Measurements from ENCODE around the gene DRC7. TPM values are rescaled to one million over a fixed set of nuclear protein-coding genes. Genes with fewer than 3 reads are reported as not detected.

The DRC7 gene
- total and polyA plus RNA-seq, 2 experiments from 2014 or later: not detected

DNA sequence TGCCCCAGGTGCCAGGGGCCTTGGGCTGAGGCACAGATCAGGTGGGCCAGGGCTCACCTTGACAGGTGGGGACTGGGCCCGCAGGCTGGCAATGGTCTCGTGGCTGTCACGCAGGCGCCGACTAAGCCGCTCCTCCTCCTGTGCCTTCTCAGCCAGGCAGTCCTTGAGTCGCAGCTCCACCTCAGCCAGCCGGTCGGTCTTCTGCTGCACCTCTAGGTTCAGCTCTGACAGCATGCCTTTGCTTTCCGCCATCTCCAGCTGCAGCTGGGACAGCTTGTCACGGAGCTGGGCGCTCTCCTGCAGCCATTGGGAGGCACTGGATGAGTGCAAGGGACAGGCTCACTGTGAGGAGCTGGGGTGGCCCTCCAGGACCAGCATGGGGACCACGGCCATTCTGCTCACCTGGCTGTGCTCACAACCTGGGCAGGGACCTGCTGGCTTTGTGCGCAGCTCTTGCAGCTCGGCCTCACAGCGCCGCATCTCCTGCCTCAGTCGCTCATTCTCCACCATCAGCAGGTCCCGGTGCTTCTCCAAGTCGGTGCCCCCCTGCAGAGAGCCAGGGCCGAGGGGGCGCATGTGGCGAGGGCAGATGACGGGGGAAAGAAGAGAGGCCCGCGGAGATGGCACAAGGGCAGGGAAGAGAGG, 76.7 kb downstream of the DRC7 start:
- peaks cover 11% of the 10 kb centered on the region; the same call in 1 of the 2 replicates for H3K36me3 ChIP-seq (ENCODE audit: low read depth)
- no peaks in the 10 kb centered on the region for H3F3A ChIP-seq (ENCODE audit: insufficient read depth)
- no peak overlapping the region for H3K9ac ChIP-seq
- H3K4me1 ChIP-seq (ENCODE audit: insufficient read depth): no peaks in the 10 kb centered on the region
- H4K20me1 ChIP-seq (ENCODE audit: insufficient read depth): no peaks in the 10 kb centered on the region
- DNase-seq: no peak
- H3K79me2 ChIP-seq (ENCODE audit: insufficient read depth): no peaks in the 10 kb centered on the region
- no peaks in the 10 kb centered on the region for H3K27me3 ChIP-seq (replicated peaks; ENCODE audit: insufficient read depth)
- H3K4me2 ChIP-seq (ENCODE audit: unreplicated experiment): no peak overlapping the region
- no peaks in the 10 kb centered on the region for H3K9me3 ChIP-seq (ENCODE audit: low read depth)
- H3K27ac ChIP-seq: no peak overlapping the region
- in situ Hi-C loops (cut with MboI): no loop called here
- TF ChIP-seq EZH2phosphoT487 (IDR thresholded peaks at IDR 0.05; ENCODE audit: insufficient read depth, low read depth) (no peak), EZH2 (IDR thresholded peaks at IDR 0.05; ENCODE audit: insufficient read depth, poor library complexity, severe bottlenecking) (no peak)
- no peaks in the 10 kb centered on the region for H3K9me2 ChIP-seq (ENCODE audit: insufficient read depth)
- 95 to 97% methylated on average over 25 to 26 of the region's 26 CpGs for WGBS, 2 experiments (ENCODE audit: low coverage in 1 of 2, low lambda C conversion rate in 2 of 2, missing lambda C conversion rate in 2 of 2)
- no peak overlapping the region for H2AFZ ChIP-seq
- H3K4me3 ChIP-seq: no peak overlapping the region

DNA sequence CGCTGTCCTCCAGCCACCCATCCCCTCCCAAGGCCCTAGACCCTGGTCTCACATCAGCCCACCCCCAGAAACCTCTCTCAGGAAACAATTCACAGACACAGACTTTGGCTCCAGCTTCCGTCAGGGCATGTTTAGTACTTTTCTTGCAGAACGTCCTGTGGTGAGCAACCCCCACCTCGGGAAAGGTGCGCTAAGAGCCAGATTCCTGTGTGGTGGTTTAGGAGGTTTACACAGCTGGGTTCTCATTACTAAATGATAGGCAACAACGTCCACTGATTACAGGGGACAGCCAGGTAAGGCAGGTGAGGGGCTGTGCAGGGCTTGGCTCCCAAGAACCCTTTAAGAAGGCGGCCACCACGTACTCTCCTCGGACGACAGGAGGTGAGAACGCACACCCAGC, 78.4 kb downstream of the DRC7 start:
- Histone ChIP-seq H2AFZ (no peak overlapping the region), H3K4me1 (ENCODE audit: insufficient read depth) (no peaks in the 10 kb centered on the region), H3K4me3 (no peak overlapping the region), H3K9ac (no peak overlapping the region), H3K36me3 (ENCODE audit: low read depth) (peaks cover 17% of the 10 kb centered on the region; the same call in 1 of the 2 replicates), H3K27me3 (replicated peaks; ENCODE audit: insufficient read depth) (no peaks in the 10 kb centered on the region), H4K20me1 (ENCODE audit: insufficient read depth) (no peaks in the 10 kb centered on the region), H3K79me2 (ENCODE audit: insufficient read depth) (no peaks in the 10 kb centered on the region), H3K27ac (no peak overlapping the region), H3K9me2 (ENCODE audit: insufficient read depth) (no peaks in the 10 kb centered on the region), H3F3A (ENCODE audit: insufficient read depth) (no peaks in the 10 kb centered on the region), H3K4me2 (ENCODE audit: unreplicated experiment) (no peak overlapping the region), H3K9me3 (ENCODE audit: low read depth) (no peaks in the 10 kb centered on the region)
- in situ Hi-C loops (cut with MboI): no loop called here
- WGBS, 2 experiments (ENCODE audit: low coverage in 1 of 2, low lambda C conversion rate in 2 of 2, missing lambda C conversion rate in 2 of 2): 88 to 92% methylated on average over 11 of the region's 11 CpGs
- no peak for TF ChIP-seq EZH2 (IDR thresholded peaks at IDR 0.05; ENCODE audit: insufficient read depth, poor library complexity, severe bottlenecking)
- no peak for TF ChIP-seq EZH2phosphoT487 (IDR thresholded peaks at IDR 0.05; ENCODE audit: insufficient read depth, low read depth)
- no peak for DNase-seq

DNA sequence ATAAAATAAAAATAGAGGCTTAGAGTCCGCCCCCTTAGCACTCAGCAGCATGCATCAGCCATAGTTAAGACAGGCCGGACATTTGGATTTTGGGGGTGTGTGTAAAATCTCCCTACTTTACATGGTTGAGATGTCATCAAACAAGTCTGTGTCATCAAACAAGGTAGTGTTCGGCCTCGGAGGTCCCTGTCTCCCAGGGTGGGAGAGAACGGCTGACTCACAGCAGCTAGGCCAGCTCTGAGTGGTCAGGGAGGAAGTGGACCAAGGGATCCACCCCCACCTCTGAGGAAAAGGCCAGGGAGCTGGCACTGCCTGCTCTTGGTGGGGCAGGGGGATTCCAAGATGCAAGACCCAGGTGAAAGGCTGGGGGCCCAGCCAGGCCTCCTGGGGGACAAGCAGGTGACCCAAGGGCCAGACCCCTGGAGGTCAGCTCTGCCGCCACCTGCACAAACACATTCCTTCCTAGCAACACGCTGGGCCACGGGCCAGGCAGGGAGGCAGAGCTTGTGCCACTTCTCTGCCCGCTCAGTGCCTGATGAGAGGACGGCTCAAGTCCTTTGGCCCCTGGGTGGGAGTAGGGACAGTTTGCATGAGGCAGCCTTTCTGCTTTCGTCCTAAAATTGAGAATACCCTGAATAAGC, 79.2 kb downstream of the DRC7 start:
- 84 to 88% methylated on average over 11 of the region's 11 CpGs for WGBS, 2 experiments (ENCODE audit: low coverage in 1 of 2, low lambda C conversion rate in 2 of 2, missing lambda C conversion rate in 2 of 2)
- in situ Hi-C loops (cut with MboI): no loop called here
- Histone ChIP-seq H3F3A (ENCODE audit: insufficient read depth) (no peaks in the 10 kb centered on the region), H3K79me2 (ENCODE audit: insufficient read depth) (no peaks in the 10 kb centered on the region), H3K9me2 (ENCODE audit: insufficient read depth) (no peaks in the 10 kb centered on the region), H3K4me2 (ENCODE audit: unreplicated experiment) (no peak overlapping the region), H3K9ac (no peak overlapping the region), H3K27ac (no peak overlapping the region), H3K9me3 (ENCODE audit: low read depth) (no peaks in the 10 kb centered on the region), H3K27me3 (replicated peaks; ENCODE audit: insufficient read depth) (no peaks in the 10 kb centered on the region), H3K36me3 (ENCODE audit: low read depth) (peaks cover 13% of the 10 kb centered on the region; the same call in 1 of the 2 replicates), H3K4me3 (no peak overlapping the region), H2AFZ (no peak overlapping the region), H4K20me1 (ENCODE audit: insufficient read depth) (no peaks in the 10 kb centered on the region), H3K4me1 (ENCODE audit: insufficient read depth) (no peaks in the 10 kb centered on the region)
- TF ChIP-seq EZH2phosphoT487 (IDR thresholded peaks at IDR 0.05; ENCODE audit: insufficient read depth, low read depth): no peak
- no peak for DNase-seq

DNA sequence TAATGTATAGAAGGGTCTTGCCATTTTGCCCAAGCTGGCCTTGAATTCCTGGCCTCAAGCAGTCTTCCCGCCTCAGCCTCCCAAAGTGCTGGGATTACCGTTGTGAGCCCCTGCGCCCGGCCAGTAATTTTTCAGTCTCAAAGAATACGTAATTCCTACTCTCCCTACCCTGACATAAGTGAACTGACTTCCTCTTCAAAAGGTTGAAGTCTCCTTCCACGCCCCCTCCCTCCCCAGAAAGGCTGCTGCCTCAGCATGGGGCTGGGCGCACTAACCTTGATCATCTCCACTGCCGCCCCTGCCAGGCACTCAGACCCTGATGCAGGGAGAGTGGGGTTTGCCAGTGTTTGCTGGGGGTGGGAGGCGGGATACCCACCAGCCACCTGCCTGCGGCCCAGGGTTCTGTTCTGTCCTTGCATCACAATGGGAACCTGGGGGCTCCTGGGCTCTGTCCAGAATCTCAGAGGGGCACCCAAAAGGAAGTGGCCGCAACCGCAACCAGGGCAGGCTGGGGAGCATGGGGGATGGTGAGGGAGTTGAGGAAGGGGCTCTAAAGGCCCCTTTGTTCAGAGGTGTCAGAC, 80.2 kb downstream of the DRC7 start:
- Histone ChIP-seq H3K9me3 (ENCODE audit: low read depth) (no peaks in the 10 kb centered on the region), H3K4me3 (no peak overlapping the region), H3K36me3 (ENCODE audit: low read depth) (peaks cover 10% of the 10 kb centered on the region; the same call in 1 of the 2 replicates), H3K79me2 (ENCODE audit: insufficient read depth) (no peaks in the 10 kb centered on the region), H3K27me3 (replicated peaks; ENCODE audit: insufficient read depth) (no peaks in the 10 kb centered on the region), H2AFZ (no peak overlapping the region), H3K4me2 (ENCODE audit: unreplicated experiment) (no peak overlapping the region), H3K4me1 (ENCODE audit: insufficient read depth) (no peaks in the 10 kb centered on the region), H3K27ac (no peak overlapping the region), H4K20me1 (ENCODE audit: insufficient read depth) (no peaks in the 10 kb centered on the region), H3K9ac (no peak overlapping the region), H3K9me2 (ENCODE audit: insufficient read depth) (no peaks in the 10 kb centered on the region), H3F3A (ENCODE audit: insufficient read depth) (no peaks in the 10 kb centered on the region)
- WGBS, 2 experiments (ENCODE audit: low coverage in 1 of 2, low lambda C conversion rate in 2 of 2, missing lambda C conversion rate in 2 of 2): 98 to 99% methylated on average over 8 to 12 of the region's 12 CpGs
- in situ Hi-C loops (cut with MboI): no loop called here
- no peak for DNase-seq
- TF ChIP-seq EZH2phosphoT487 (IDR thresholded peaks at IDR 0.05; ENCODE audit: insufficient read depth, low read depth) (no peak), EZH2 (IDR thresholded peaks at IDR 0.05; ENCODE audit: insufficient read depth, poor library complexity, severe bottlenecking) (no peak)

Data from GM23248 (cell line).